Limb (tissue), 2 donors: ENCODE results near the gene FOLR1.
"Not testable (repeated sequence)": the region's sequence is repeated elsewhere in the genome, so short reads cannot be mapped to it uniquely, and the experiment has no call there.

ENCODE experiments used
- DNase-seq, 2 donors: peaks; one replicate each; pipeline ENCODE4 v3.0.0-alpha.2; 2016; ENCODE audit errors: extremely low spot score in 2 of 2

FOLR1 gene

DNA sequence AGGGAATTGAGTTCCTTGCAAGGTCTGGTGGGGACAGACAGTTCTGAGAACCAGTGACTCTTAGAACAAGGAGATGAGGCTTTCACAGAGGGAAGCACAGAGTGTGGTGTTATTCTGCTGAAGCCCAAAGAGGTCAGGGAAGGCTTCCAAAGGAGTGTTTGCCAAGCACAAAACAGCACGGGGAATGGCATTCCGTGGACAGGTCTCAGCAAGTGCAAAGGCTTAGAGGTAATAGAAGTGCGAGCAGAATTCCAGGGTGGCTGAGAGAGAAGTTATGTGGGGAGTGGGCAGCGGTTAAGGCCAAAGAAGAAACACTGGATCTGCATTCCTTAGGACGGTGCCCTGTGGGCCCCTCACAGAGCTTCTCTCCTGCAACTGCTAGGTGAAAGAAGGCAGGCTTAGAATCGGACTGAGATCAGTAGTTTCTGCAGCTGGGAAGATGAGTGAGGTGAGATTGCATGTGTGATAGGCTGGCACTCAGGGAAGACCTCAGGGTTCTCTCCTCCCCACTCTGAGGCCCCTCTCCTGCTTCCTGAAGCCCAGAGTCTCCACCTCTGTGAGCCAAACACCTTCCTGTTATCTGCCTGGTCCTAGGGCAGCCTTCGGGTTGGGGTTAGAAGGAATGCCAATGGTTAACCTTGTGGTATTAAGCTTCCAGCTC is 10.9 kb upstream of the FOLR1 start:
- DNase-seq: not testable (repeated sequence)

DNA sequence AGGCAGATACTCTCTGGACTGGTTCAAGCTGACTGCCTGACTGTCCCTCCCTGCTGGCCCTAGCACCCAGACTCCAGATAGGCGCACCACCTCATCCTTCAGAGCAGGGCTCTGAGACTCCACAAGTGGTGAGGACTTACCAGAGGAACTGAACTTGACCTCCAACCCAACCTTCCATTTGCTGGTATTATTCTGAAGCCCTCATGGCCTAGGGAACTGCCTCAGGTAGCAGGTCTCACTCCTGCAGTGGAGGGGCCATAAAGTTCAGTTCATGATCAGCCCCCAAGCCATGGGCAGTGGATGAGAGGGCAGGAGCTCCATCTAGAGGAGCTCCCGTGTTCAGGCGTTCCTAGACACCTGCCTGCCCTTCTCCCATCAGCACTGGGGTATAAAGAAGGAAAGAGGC is 10.4 kb upstream of the FOLR1 start:
- not testable (repeated sequence) for DNase-seq

DNA sequence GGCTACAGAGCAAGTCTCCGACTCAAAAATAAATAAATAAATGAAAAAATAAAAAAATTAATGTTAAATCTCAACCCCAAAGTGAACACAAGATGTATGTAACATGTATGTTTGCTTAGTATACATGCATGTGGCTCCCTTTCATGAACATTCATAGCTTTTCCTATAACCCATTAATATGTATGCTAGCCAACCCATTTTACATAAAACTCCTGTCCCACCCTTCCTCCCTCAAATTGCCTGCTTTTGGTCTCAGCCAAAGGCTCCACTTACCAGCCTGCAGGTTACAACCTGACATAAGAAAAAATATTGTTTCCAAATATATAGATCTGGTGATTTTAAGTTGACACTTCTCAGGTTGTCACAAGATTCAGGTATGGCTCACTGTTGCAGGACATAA is 3.7 kb upstream of the FOLR1 start:
- DNase-seq: no peak

GRCh38 chr11:72189455-72190250 is 2.3 kb upstream of the FOLR1 start:
- DNase-seq: peak in 1 of 2 donors; percentile 6

- no peak for DNase-seq
Observed at GRCh38 chr11:72190631-72191071, 1.3 kb upstream of the FOLR1 start.

- no peak for DNase-seq
Observed at GRCh38 chr11:72195518-72196270, 3.8 kb downstream of the FOLR1 start.

GRCh38 chr11:72201445-72201844 is 9.5 kb downstream of the FOLR1 start:
- not testable (repeated sequence) for DNase-seq

GRCh38 chr11:72202571-72202970 is 10.6 kb downstream of the FOLR1 start:
- DNase-seq: no peak

- no peak for DNase-seq
Observed at GRCh38 chr11:72203163-72203562, 11.2 kb downstream of the FOLR1 start.

DNA sequence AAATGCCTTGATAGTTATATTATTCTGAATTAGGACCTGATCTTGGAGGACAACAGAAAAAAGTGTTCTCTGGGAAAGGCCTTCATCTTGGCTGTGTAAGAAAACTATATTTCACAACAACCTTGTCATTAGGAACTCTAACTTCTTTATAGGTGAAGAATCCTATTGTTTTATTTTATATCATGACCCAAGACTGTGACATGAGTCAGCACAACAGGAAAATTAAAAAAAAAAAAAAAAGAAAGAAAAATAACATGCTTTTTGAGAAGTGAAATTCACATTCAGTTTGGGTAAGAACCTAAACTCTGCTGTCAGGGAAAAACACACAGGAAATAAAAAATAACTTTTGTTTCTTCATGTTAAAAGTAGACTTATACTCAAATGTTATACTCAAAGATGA is 12.9 kb downstream of the FOLR1 start:
- DNase-seq: no peak

DNA sequence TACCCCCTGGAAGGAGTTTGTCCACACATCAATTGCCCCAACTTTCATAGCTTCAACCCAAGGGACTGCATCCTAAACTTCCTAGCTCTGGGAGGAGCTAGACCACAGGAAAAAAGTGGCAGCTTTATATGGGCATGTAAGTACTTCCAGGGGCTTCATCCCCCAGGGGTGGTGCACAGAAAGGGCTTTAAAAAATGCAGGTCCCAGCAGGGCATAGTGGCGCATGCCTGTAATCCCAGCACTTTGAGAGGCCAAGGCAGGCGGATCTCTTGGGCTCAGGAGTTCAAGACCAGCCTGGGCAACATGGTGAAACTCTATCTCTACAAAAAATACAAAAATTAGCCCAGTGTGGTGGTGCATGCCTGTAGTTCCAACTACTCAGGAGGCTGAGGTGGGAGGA is 14.9 kb downstream of the FOLR1 start:
- DNase-seq: not testable (repeated sequence)

- DNase-seq: no peak
Observed at GRCh38 chr11:72208281-72208680, 16.3 kb downstream of the FOLR1 start.

DNA sequence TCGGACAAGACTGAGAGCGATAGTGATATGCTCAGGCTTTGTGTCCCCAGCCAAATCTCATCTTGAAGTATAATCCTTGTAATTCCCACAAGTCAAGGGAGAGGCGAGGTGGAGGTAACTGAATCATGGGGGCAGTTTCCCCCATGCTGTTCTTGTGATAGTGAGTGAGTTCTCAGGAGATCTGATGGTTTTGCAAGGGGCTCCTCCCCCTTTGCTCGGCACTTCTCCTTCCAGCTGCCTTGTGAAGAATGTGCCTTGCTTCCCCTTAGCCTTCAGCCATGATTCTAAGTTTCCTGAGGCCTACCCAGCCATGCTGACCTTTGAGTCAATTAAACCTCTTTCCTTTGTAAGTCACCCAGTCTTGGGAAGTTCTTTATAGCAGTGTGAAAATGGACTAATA is 17.2 kb downstream of the FOLR1 start:
- DNase-seq: no peak

DNA sequence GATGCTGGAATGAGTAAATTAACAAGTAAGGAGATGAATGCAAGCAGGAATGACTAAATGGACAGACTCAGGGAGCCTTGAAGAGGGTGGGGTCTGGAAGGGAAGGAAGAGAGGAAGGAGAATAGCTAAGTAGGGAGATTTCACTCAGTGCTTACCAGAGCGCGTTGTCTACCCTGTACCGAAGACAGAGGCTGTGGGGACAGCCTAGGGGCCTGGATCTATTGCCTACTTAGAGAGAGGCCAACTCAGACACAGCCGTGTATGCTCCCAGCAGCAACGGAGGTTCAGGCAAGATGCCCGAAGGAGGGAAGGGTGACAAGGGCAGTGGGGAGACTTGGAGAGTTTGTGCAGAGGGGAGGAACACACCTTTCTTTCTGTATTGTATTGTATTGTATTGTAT is 24.7 kb downstream of the FOLR1 start, which contains the start of gene FOLR2:
Gene FOLR2 (plus strand): TSS at position 157 of the 400 bp plus-strand sequence. CDS start 1,791 bp downstream, outside the sequence.
- DNase-seq: no peak

DNA sequence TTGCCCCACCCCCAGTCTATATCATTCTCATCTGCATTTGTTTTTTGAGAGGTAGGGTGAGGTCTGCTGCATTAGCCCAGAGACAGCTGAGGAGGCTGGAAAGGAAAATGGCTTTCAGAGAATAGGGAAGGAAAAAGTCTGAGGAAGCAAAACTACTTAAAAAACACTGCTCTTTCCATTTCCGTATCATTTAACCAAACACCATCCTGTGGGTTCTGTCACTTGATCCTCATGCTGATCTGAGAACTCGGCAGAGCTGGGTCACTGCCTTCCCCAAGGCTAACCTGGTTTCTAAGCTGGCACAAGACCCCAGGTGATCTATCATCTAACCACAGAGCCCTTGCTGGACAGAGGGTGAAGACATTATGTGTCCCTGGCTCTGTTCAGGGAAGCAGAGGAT is 25.9 kb downstream of the FOLR1 start:
- DNase-seq: no peak

GRCh38 chr11:72218251-72218745 is 26.4 kb downstream of the FOLR1 start:
- DNase-seq: no peak

GRCh38 chr11:72220696-72221363 is 28.9 kb downstream of the FOLR1 start:
- DNase-seq: no peak

DNA sequence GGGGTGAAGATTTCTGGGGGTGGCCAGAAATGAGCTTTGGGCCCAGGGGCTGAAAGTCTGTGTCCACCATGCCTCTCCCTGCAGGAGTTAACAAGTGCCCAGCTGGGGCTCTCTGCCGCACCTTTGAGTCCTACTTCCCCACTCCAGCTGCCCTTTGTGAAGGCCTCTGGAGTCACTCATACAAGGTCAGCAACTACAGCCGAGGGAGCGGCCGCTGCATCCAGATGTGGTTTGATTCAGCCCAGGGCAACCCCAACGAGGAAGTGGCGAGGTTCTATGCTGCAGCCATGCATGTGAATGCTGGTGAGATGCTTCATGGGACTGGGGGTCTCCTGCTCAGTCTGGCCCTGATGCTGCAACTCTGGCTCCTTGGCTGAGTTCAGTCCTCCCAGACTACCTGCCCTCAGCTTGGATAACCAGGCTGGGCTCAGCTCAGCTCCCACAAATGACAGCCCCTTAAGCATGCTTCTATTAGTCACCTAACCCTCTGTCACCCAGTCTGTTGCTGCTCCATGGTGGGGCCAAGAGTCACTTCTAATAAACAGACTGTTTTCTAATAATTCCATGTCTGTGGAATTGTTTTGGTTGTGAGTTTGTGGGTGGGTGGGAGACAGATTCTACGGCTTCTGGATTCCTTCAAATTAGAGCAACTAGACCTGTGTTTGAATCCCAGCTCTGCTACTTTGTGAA is 29.6 kb downstream of the FOLR1 start:
- DNase-seq: no peak

DNA sequence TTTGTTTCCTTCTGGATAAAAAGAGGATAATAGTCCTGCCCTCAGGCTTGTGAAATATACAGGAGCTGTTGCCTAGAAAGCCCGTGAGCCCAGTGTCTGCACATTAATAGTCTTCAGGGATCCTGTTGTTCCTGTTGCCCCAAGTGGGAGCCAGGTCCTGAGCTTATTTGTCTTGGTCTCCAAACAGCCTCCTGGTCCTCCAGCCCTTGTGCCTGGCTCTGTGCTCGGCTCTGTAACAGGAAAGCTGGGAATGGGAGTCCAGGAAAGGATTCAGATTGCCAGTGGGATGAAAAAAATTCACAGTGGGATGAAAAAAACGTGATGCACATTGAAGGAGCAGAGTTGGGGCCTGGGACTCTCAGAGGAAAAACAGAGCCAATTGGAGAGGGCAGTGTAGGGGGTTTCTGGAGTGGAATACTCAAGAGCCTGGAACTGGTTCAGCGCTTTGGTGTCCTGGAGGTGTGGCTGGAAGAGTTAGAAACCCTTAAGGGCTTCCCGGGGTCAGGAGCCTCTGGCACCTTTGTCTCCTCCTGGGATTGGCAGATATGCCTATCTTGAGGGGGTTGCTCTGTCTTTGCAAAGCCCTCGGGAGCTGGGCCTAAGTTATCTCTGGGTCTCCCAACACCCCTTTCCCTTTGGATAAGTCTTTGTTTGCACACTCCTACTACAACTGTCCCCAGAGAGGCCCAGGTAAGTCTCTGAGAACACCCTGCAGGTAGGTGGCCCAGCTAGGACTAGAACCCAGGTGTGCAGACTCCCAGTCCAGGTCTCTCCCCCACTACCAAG is 30.4 kb downstream of the FOLR1 start:
- peak in 1 of 2 donors; percentile 30 for DNase-seq
